Immature natural killer cell (primary cell): ENCODE measurements around the gene NCKAP5L. TPM values are rescaled to one million over a fixed set of nuclear protein-coding genes. Genes with fewer than 3 reads are reported as not detected.

Experiments used
- DNase-seq, 3 donors: peaks; one replicate each; pipeline ENCODE4 v3.0.0; 2022; ENCODE audit warnings: mixed read lengths in 1 of 3
- H3K27ac Mint-ChIP-seq, 6 donors: one replicate each; pipeline ENCODE4 v1.8.0; 2020; ENCODE audit warnings: mixed read lengths in 6 of 6, mild to moderate bottlenecking in 5 of 6, inconsistent platforms in 4 of 6, moderate library complexity in 3 of 6
- H3K27me3 Mint-ChIP-seq, 3 donors: one replicate each; pipeline ENCODE4 v1.8.0; 2020 to 2021; ENCODE audit warnings: low read depth in 3 of 3, mild to moderate bottlenecking in 3 of 3, mixed read lengths in 3 of 3, moderate library complexity in 3 of 3, inconsistent platforms in 1 of 3
- H3K36me3 Mint-ChIP-seq, 3 donors: one replicate each; pipeline ENCODE4 v1.8.0; 2020; ENCODE audit warnings: mixed read lengths in 3 of 3, inconsistent platforms in 2 of 3, mild to moderate bottlenecking in 2 of 3
- H3K4me1 Mint-ChIP-seq, 2 donors: one replicate each; pipeline ENCODE4 v1.8.0; 2020; ENCODE audit warnings: inconsistent platforms in 2 of 2, mild to moderate bottlenecking in 2 of 2, mixed read lengths in 2 of 2, moderate library complexity in 1 of 2
- H3K4me3 Mint-ChIP-seq, 5 donors: one replicate each; pipeline ENCODE4 v1.8.0; 2020; ENCODE audit warnings: mild to moderate bottlenecking in 5 of 5, mixed read lengths in 5 of 5, inconsistent platforms in 3 of 5, moderate library complexity in 3 of 5
- H3K9me3 Mint-ChIP-seq, 6 donors: one replicate each; pipeline ENCODE4 v1.8.0; 2020; ENCODE audit warnings: mild to moderate bottlenecking in 6 of 6, mixed read lengths in 6 of 6, inconsistent platforms in 4 of 6, moderate library complexity in 3 of 6
- polyA plus RNA-seq, 3 donors: library from polyadenylated mRNA; unstranded; fragments of 300-500 nt; fragmentation: Illumina TruSeq; gene quantifications; one replicate each; pipeline ENCODE4 v1.2.3, GENCODE V29; 2021

NCKAP5L gene
- polyA plus RNA-seq, 3 donors from 2014 or later = 1.0 to 5.6 TPM; not detected in 1

- no peaks in the 10 kb centered on the region for H3K4me1 Mint-ChIP-seq
- H3K36me3 Mint-ChIP-seq = peaks cover 5 to 8% (median 7%) of the 10 kb centered on the region in 3 donors
- no peak for DNase-seq
- H3K9me3 Mint-ChIP-seq = no peaks in the 10 kb centered on the region
- no peak overlapping the region for H3K27ac Mint-ChIP-seq
- H3K4me3 Mint-ChIP-seq = no peak overlapping the region
- H3K27me3 Mint-ChIP-seq = no peaks in the 10 kb centered on the region
Measured at GRCh38 chr12:49796606-49797448, 31.4 kb downstream of the NCKAP5L start.

- no peaks in the 10 kb centered on the region for H3K27me3 Mint-ChIP-seq
Measured at GRCh38 chr12:49796155-49796554, 32.1 kb downstream of the NCKAP5L start.

GRCh38 chr12:49795654-49796105, 32.5 kb downstream of the NCKAP5L start:
- Mint-ChIP-seq H3K27ac (no peak overlapping the region), H3K4me1 (no peaks in the 10 kb centered on the region), H3K36me3 (peaks cover 5 to 8% (median 7%) of the 10 kb centered on the region in 3 donors), H3K4me3 (no peak overlapping the region), H3K27me3 (no peaks in the 10 kb centered on the region), H3K9me3 (no peaks in the 10 kb centered on the region)
- DNase-seq = no peak

More at GRCh38 chr12:49796155-49796554, 32.1 kb downstream of the NCKAP5L start:
- DNase-seq = no peak
- Mint-ChIP-seq H3K9me3 (no peaks in the 10 kb centered on the region), H3K4me3 (no peak overlapping the region), H3K27ac (no peak overlapping the region), H3K4me1 (no peaks in the 10 kb centered on the region), H3K36me3 (peaks cover 5 to 8% (median 7%) of the 10 kb centered on the region in 3 donors)

GRCh38 chr12:49794811-49795653, 33.2 kb downstream of the NCKAP5L start:
- Mint-ChIP-seq H3K27me3 (no peaks in the 10 kb centered on the region), H3K4me3 (no peak overlapping the region), H3K9me3 (no peaks in the 10 kb centered on the region), H3K27ac (no peak overlapping the region), H3K4me1 (no peaks in the 10 kb centered on the region), H3K36me3 (peaks cover 0 to 6% (median 2%) of the 10 kb centered on the region in 3 donors)
- DNase-seq = no peak

- Mint-ChIP-seq H3K4me1 (no peaks in the 10 kb centered on the region), H3K9me3 (no peaks in the 10 kb centered on the region), H3K36me3 (no peaks in the 10 kb centered on the region), H3K27me3 (no peaks in the 10 kb centered on the region), H3K4me3 (no peak overlapping the region), H3K27ac (no peak overlapping the region)
- DNase-seq = no peak
Measured at GRCh38 chr12:49794021-49794420, 34.2 kb downstream of the NCKAP5L start.

- H3K27me3 Mint-ChIP-seq = no peaks in the 10 kb centered on the region
- no peak for DNase-seq
- no peaks in the 10 kb centered on the region for H3K9me3 Mint-ChIP-seq
- no peak overlapping the region for H3K4me3 Mint-ChIP-seq
- H3K36me3 Mint-ChIP-seq = no peaks in the 10 kb centered on the region
- no peak overlapping the region for H3K27ac Mint-ChIP-seq
- H3K4me1 Mint-ChIP-seq = no peaks in the 10 kb centered on the region
Measured at GRCh38 chr12:49793620-49794019, 34.6 kb downstream of the NCKAP5L start.

DNA sequence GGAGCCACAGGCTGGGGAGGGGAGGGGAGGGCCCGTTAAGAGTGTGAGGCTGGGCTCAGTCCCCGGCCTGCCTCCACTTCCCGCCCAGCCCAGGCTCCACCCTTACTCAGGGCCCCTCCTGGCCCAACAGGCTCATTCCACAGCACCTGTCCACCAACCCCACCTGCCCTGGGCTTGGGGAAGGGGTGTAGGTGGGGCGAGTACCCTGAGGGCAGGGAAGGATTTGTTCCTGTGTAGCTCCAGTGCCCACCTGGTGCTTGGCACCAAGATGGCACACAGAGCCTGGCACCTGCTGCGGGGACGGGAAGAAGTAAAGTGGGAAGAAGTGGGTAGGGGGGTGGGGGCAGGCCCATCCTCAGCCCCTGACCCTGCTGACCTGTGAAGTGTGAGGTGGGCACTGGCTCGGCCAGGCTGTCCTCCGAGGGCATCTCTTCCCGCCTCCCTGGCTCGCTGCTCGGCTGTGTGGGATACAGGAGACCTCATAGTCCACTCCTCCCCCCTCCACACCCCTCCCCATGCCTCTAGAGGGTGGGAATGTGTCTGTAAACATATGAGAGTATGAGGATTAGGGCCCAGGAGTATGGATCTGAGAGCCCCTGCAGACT, 35.1 kb downstream of the NCKAP5L start:
- no peaks in the 10 kb centered on the region for H3K27me3 Mint-ChIP-seq

GRCh38 chr12:49792181-49792970, 35.8 kb downstream of the NCKAP5L start:
- Mint-ChIP-seq H3K4me1 (no peaks in the 10 kb centered on the region), H3K27ac (no peak overlapping the region), H3K36me3 (peaks cover 0 to 4% (median 4%) of the 10 kb centered on the region in 3 donors), H3K4me3 (no peak overlapping the region), H3K27me3 (no peaks in the 10 kb centered on the region), H3K9me3 (no peaks in the 10 kb centered on the region)
- DNase-seq = no peak

More for the DNA sequence above, 35.1 kb downstream of the NCKAP5L start:
- Mint-ChIP-seq H3K36me3 (no peaks in the 10 kb centered on the region), H3K4me3 (no peak overlapping the region), H3K4me1 (no peaks in the 10 kb centered on the region), H3K9me3 (no peaks in the 10 kb centered on the region), H3K27ac (no peak overlapping the region)
- DNase-seq = no peak

DNA sequence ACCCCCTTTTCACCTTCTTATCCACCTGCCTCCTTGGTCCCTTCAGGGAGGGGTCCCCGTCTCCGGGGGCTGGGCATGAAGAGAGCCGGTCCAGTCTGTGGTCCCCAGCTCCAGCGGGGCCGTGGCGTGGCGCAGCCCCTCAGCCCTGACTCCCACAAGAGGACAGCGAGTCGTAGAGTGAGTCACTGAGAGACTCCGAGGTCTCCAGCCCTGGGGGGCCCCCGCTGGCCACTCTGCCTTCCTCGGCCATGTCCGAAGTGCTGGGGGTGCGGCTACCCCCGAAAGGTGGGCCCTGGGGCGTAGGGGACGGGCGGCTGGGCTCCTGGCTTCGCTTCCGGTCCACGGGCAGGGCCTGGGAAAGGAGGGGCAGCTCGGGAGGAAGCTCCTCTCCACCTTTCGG, 36.5 kb downstream of the NCKAP5L start:
- Mint-ChIP-seq H3K27me3 (no peaks in the 10 kb centered on the region), H3K9me3 (no peaks in the 10 kb centered on the region), H3K36me3 (peaks cover 0 to 5% (median 5%) of the 10 kb centered on the region in 3 donors), H3K4me3 (no peak overlapping the region), H3K27ac (no peak overlapping the region), H3K4me1 (no peaks in the 10 kb centered on the region)
- no peak for DNase-seq

- H3K27me3 Mint-ChIP-seq = no peaks in the 10 kb centered on the region
- H3K4me1 Mint-ChIP-seq = no peaks in the 10 kb centered on the region
- no peak overlapping the region for H3K4me3 Mint-ChIP-seq
- H3K9me3 Mint-ChIP-seq = no peaks in the 10 kb centered on the region
- no peak overlapping the region for H3K27ac Mint-ChIP-seq
- H3K36me3 Mint-ChIP-seq = peaks cover 0 to 5% (median 5%) of the 10 kb centered on the region in 3 donors
- DNase-seq = no peak
Measured at GRCh38 chr12:49790741-49791555, 37.3 kb downstream of the NCKAP5L start.

- no peaks in the 10 kb centered on the region for H3K4me1 Mint-ChIP-seq
- H3K27ac Mint-ChIP-seq = no peak overlapping the region
- H3K27me3 Mint-ChIP-seq = no peaks in the 10 kb centered on the region
- H3K36me3 Mint-ChIP-seq = peaks cover 0 to 5% (median 5%) of the 10 kb centered on the region in 3 donors
- no peaks in the 10 kb centered on the region for H3K9me3 Mint-ChIP-seq
- no peak for DNase-seq
- H3K4me3 Mint-ChIP-seq = no peak overlapping the region
Measured at GRCh38 chr12:49789992-49790391, 38.2 kb downstream of the NCKAP5L start.

DNA sequence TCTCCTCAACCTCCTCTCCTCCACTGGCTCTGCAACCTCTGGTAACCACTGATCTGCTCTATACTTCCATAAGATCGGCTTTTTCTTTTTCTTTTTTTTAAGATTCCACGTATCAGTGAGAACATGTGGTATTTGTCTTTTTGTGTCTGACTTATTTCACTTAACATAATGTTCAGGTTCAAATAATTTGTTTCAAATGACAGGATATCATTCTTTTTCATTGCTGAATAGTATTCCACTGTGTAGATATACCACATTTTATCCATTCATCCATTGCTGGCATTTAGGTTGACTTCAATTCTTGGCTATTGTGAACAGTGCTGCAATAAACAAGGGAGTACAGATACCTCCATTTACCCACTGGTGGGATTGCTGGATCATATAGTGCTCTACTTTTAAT, 40.5 kb downstream of the NCKAP5L start:
- H3K9me3 Mint-ChIP-seq = no peaks in the 10 kb centered on the region
- no peak for DNase-seq
- H3K4me1 Mint-ChIP-seq = no peaks in the 10 kb centered on the region
- H3K36me3 Mint-ChIP-seq = peaks cover 0 to 5% (median 5%) of the 10 kb centered on the region in 3 donors
- H3K27ac Mint-ChIP-seq = no peak overlapping the region
- peaks cover 0 to 8% (median 4%) of the 10 kb centered on the region in 3 donors for H3K27me3 Mint-ChIP-seq
- no peak overlapping the region for H3K4me3 Mint-ChIP-seq
